ENCODE data around the gene GRIK2.
"Not testable (repeated sequence)": the region's sequence is repeated elsewhere in the genome, so short reads cannot be mapped to it uniquely, and the experiment has no call there.

The GRIK2 gene

GRCh38 chr6:102028176-102028575 lies 634.7 kb downstream of the GRIK2 start:
- Histone ChIP-seq H2AFZ (ENCODE audit: low read length, unreplicated experiment) (no peak overlapping the region), H3K4me1 (ENCODE audit: control insufficient read depth, insufficient read depth, low read length, unreplicated experiment) (no peaks in the 10 kb centered on the region), H3K79me2 (ENCODE audit: control insufficient read depth, insufficient read depth, low read length, unreplicated experiment) (no peaks in the 10 kb centered on the region), H3K4me3 (ENCODE audit: low read depth, low read length) (no peak overlapping the region), H3K36me3 (ENCODE audit: insufficient read depth, low read length) (no peaks in the 10 kb centered on the region), H3K27ac (ENCODE audit: low read depth, low read length) (no peak overlapping the region), H3K27me3 (ENCODE audit: insufficient read depth, low read length) (no peaks in the 10 kb centered on the region)

- H3K36me3 ChIP-seq (ENCODE audit: insufficient read depth, low read length) = no peaks in the 10 kb centered on the region
- no peaks in the 10 kb centered on the region for H3K4me1 ChIP-seq (ENCODE audit: control insufficient read depth, insufficient read depth, low read length, unreplicated experiment)
- no peaks in the 10 kb centered on the region for H3K27me3 ChIP-seq (ENCODE audit: insufficient read depth, low read length)
- H3K4me3 ChIP-seq (ENCODE audit: low read depth, low read length) = no peak overlapping the region
- H2AFZ ChIP-seq (ENCODE audit: low read length, unreplicated experiment) = no peak overlapping the region
- no peaks in the 10 kb centered on the region for H3K79me2 ChIP-seq (ENCODE audit: control insufficient read depth, insufficient read depth, low read length, unreplicated experiment)
- H3K27ac ChIP-seq (ENCODE audit: low read depth, low read length) = no peak overlapping the region
These were observed 645.5 kb downstream of the GRIK2 start for GRCh38 chr6:102038964-102039363.

GRCh38 chr6:102039441-102039840 lies 645.9 kb downstream of the GRIK2 start:
- Histone ChIP-seq H2AFZ (ENCODE audit: low read length, unreplicated experiment) (peak overlapping the region; percentile 1), H3K79me2 (ENCODE audit: control insufficient read depth, insufficient read depth, low read length, unreplicated experiment) (no peaks in the 10 kb centered on the region), H3K27ac (ENCODE audit: low read depth, low read length) (no peak overlapping the region), H3K36me3 (ENCODE audit: insufficient read depth, low read length) (no peaks in the 10 kb centered on the region), H3K4me3 (ENCODE audit: low read depth, low read length) (no peak overlapping the region), H3K27me3 (ENCODE audit: insufficient read depth, low read length) (no peaks in the 10 kb centered on the region), H3K4me1 (ENCODE audit: control insufficient read depth, insufficient read depth, low read length, unreplicated experiment) (no peaks in the 10 kb centered on the region)

GRCh38 chr6:102051001-102051400 lies 657.5 kb downstream of the GRIK2 start:
- Histone ChIP-seq H3K4me1 (ENCODE audit: control insufficient read depth, insufficient read depth, low read length, unreplicated experiment) (no peaks in the 10 kb centered on the region), H3K4me3 (ENCODE audit: low read depth, low read length) (no peak overlapping the region), H3K79me2 (ENCODE audit: control insufficient read depth, insufficient read depth, low read length, unreplicated experiment) (no peaks in the 10 kb centered on the region), H3K36me3 (ENCODE audit: insufficient read depth, low read length) (no peaks in the 10 kb centered on the region), H3K27ac (ENCODE audit: low read depth, low read length) (no peak overlapping the region), H2AFZ (ENCODE audit: low read length, unreplicated experiment) (no peak overlapping the region), H3K27me3 (ENCODE audit: insufficient read depth, low read length) (no peaks in the 10 kb centered on the region)

GRCh38 chr6:102051720-102052119 lies 658.2 kb downstream of the GRIK2 start:
- H3K4me1 ChIP-seq (ENCODE audit: control insufficient read depth, insufficient read depth, low read length, unreplicated experiment) = no peaks in the 10 kb centered on the region

GRCh38 chr6:102064142-102064541 lies 670.6 kb downstream of the GRIK2 start:
- no peaks in the 10 kb centered on the region for H3K36me3 ChIP-seq (ENCODE audit: insufficient read depth, low read length)

More at GRCh38 chr6:102051720-102052119, 658.2 kb downstream of the GRIK2 start:
- Histone ChIP-seq H3K27me3 (ENCODE audit: insufficient read depth, low read length) (no peaks in the 10 kb centered on the region), H3K4me3 (ENCODE audit: low read depth, low read length) (no peak overlapping the region), H3K27ac (ENCODE audit: low read depth, low read length) (no peak overlapping the region), H3K36me3 (ENCODE audit: insufficient read depth, low read length) (no peaks in the 10 kb centered on the region), H2AFZ (ENCODE audit: low read length, unreplicated experiment) (no peak overlapping the region), H3K79me2 (ENCODE audit: control insufficient read depth, insufficient read depth, low read length, unreplicated experiment) (no peaks in the 10 kb centered on the region)

GRCh38 chr6:102066301-102066700 lies 672.8 kb downstream of the GRIK2 start:
- no peaks in the 10 kb centered on the region for H3K4me1 ChIP-seq (ENCODE audit: control insufficient read depth, insufficient read depth, low read length, unreplicated experiment)
- H2AFZ ChIP-seq (ENCODE audit: low read length, unreplicated experiment) = no peak overlapping the region
- H3K27me3 ChIP-seq (ENCODE audit: insufficient read depth, low read length) = no peaks in the 10 kb centered on the region
- H3K36me3 ChIP-seq (ENCODE audit: insufficient read depth, low read length) = no peaks in the 10 kb centered on the region
- H3K79me2 ChIP-seq (ENCODE audit: control insufficient read depth, insufficient read depth, low read length, unreplicated experiment) = no peaks in the 10 kb centered on the region
- H3K27ac ChIP-seq (ENCODE audit: low read depth, low read length) = no peak overlapping the region
- H3K4me3 ChIP-seq (ENCODE audit: low read depth, low read length) = no peak overlapping the region

More at GRCh38 chr6:102064142-102064541, 670.6 kb downstream of the GRIK2 start:
- no peak overlapping the region for H3K27ac ChIP-seq (ENCODE audit: low read depth, low read length)
- no peaks in the 10 kb centered on the region for H3K4me1 ChIP-seq (ENCODE audit: control insufficient read depth, insufficient read depth, low read length, unreplicated experiment)
- no peak overlapping the region for H3K4me3 ChIP-seq (ENCODE audit: low read depth, low read length)
- no peaks in the 10 kb centered on the region for H3K27me3 ChIP-seq (ENCODE audit: insufficient read depth, low read length)
- no peaks in the 10 kb centered on the region for H3K79me2 ChIP-seq (ENCODE audit: control insufficient read depth, insufficient read depth, low read length, unreplicated experiment)
- no peak overlapping the region for H2AFZ ChIP-seq (ENCODE audit: low read length, unreplicated experiment)

GRCh38 chr6:102068349-102068929 lies 674.9 kb downstream of the GRIK2 start:
- no peaks in the 10 kb centered on the region for H3K27me3 ChIP-seq (ENCODE audit: insufficient read depth, low read length)
- H2AFZ ChIP-seq (ENCODE audit: low read length, unreplicated experiment) = no peak overlapping the region
- no peak overlapping the region for H3K27ac ChIP-seq (ENCODE audit: low read depth, low read length)
- no peaks in the 10 kb centered on the region for H3K4me1 ChIP-seq (ENCODE audit: control insufficient read depth, insufficient read depth, low read length, unreplicated experiment)
- H3K36me3 ChIP-seq (ENCODE audit: insufficient read depth, low read length) = no peaks in the 10 kb centered on the region
- H3K4me3 ChIP-seq (ENCODE audit: low read depth, low read length) = no peak overlapping the region
- no peaks in the 10 kb centered on the region for H3K79me2 ChIP-seq (ENCODE audit: control insufficient read depth, insufficient read depth, low read length, unreplicated experiment)

- Histone ChIP-seq H3K4me3 (ENCODE audit: low read depth, low read length) (no peak overlapping the region), H3K36me3 (ENCODE audit: insufficient read depth, low read length) (no peaks in the 10 kb centered on the region), H3K27me3 (ENCODE audit: insufficient read depth, low read length) (no peaks in the 10 kb centered on the region), H3K27ac (ENCODE audit: low read depth, low read length) (no peak overlapping the region), H3K79me2 (ENCODE audit: control insufficient read depth, insufficient read depth, low read length, unreplicated experiment) (no peaks in the 10 kb centered on the region), H3K4me1 (ENCODE audit: control insufficient read depth, insufficient read depth, low read length, unreplicated experiment) (no peaks in the 10 kb centered on the region), H2AFZ (ENCODE audit: low read length, unreplicated experiment) (no peak overlapping the region)
These were observed 682.0 kb downstream of the GRIK2 start for GRCh38 chr6:102075539-102075938.

- Histone ChIP-seq H3K27ac (ENCODE audit: low read depth, low read length) (no peak overlapping the region), H3K79me2 (ENCODE audit: control insufficient read depth, insufficient read depth, low read length, unreplicated experiment) (no peaks in the 10 kb centered on the region), H3K27me3 (ENCODE audit: insufficient read depth, low read length) (no peaks in the 10 kb centered on the region), H3K4me1 (ENCODE audit: control insufficient read depth, insufficient read depth, low read length, unreplicated experiment) (no peaks in the 10 kb centered on the region), H2AFZ (ENCODE audit: low read length, unreplicated experiment) (no peak overlapping the region), H3K36me3 (ENCODE audit: insufficient read depth, low read length) (no peaks in the 10 kb centered on the region), H3K4me3 (ENCODE audit: low read depth, low read length) (no peak overlapping the region)
These were observed 691.7 kb downstream of the GRIK2 start for GRCh38 chr6:102085257-102085656.

GRCh38 chr6:102088160-102088559 lies 694.7 kb downstream of the GRIK2 start:
- not testable (repeated sequence) for H3K4me1 ChIP-seq (ENCODE audit: control insufficient read depth, insufficient read depth, low read length, unreplicated experiment); H3K27ac ChIP-seq (ENCODE audit: low read depth, low read length); H2AFZ ChIP-seq (ENCODE audit: low read length, unreplicated experiment); H3K27me3 ChIP-seq (ENCODE audit: insufficient read depth, low read length); H3K79me2 ChIP-seq (ENCODE audit: control insufficient read depth, insufficient read depth, low read length, unreplicated experiment); H3K36me3 ChIP-seq (ENCODE audit: insufficient read depth, low read length); H3K4me3 ChIP-seq (ENCODE audit: low read depth, low read length)

All from ACC112 (cell line).